HG03520 (cell line): Measurements from ENCODE around the gene TARS2.

Experiments
- ATAC-seq: cut with Tn5 transposase; IDR thresholded peaks from one replicate; pipeline ENCODE4 v1.9.1; 2021; ENCODE audit warnings: mild to moderate bottlenecking, moderate library complexity; ENCODE audit not compliant: unreplicated experiment

Gene TARS2

DNA sequence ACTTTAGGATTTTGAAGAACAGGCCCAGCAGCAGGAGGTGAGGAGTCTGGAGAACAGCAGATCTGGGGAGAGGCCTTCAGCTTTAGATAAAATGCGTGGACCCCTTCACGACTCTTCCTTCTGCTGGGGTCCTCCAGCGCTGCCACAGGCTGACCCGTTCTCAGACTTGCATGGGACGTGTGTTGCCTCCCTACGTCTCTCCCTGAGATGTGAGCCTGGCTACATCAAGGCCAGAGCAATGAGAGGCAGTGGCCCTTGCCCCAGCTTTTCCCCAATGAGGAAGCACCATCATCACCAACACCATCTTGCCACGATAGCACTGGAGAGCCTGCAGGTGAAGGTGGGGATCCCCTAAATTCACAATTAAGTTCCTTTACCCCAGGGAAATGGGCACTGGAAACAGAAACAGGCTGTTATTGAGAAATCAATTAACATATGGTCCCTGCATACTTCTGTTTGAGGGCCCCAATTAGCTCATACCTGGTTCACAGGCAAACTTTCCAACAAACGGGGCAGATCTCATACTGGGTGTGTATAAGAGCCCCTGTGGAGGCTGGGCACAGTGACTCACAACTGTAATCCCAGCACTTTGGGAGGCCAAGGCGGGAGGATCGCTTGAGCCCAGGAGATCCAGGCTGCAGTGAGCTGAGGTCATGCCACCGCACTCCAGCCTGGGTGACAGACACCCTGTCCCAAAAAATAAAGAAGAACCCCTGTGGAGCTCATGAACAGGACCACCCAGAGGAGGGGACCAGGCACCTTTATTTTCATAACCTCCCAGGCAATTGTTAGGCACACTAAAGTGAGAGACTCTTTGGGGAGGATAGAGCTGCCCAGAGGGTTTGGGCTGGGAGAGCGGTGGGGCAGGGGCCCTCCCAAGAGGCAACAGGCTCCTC lies 49.9 kb downstream of the TARS2 start:
- ATAC-seq = no peak

- no peak for ATAC-seq
Measured at GRCh38 chr1:150537732-150538684, 50.8 kb downstream of the TARS2 start.

DNA sequence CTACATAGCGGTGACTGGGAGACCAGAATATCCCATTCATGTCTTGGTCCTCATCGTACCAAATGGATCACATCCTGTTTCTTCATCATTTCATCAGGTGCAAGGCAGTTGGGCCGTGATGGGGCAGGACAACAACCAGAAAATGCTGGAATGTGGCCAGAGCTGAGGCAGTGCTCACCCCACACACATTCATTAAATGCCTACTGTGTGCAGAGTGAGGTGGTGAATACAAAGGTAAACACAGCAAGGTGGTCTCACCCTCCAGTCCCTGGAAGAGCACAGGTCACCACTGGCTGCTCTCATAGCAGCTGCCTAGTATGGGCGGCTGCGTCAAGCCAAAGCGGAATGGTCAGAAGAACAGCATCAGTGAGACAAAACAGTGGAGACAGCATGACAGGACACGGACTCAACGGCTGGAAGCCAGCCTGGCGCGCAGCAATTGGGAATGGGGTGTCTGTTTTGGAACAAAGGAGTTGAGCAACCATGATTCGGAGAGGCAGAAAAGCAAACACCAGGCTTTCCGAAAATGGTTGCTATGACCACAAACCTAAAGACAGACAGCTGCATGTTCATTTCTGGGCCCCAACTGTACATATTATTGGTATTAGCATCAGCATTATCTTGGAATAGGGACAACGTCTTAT lies 56.4 kb downstream of the TARS2 start:
- ATAC-seq = no peak

DNA sequence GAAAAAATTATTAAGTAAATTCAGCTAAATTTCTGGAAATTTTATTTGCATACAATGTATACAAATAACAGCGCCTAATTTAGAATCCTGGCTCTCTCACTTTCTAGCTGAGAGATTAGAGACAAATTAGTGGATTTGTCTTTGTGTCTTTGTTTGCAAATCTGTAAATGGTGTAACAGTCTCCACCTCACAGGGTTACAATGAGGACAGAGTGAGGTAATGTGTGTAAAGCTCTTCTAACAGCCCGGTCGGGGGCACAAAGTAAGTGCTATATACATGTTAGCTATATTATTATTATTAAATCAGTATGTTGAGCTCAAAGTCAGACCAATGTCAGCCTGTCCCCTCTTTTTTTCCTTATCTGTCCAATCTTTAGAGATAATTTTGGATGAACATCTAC lies 57.0 kb downstream of the TARS2 start:
- no peak for ATAC-seq

- ATAC-seq = no peak
Measured at GRCh38 chr1:150545486-150546032, 58.3 kb downstream of the TARS2 start.

- ATAC-seq = no peak
Measured at GRCh38 chr1:150546294-150546937, 59.2 kb downstream of the TARS2 start.

GRCh38 chr1:150548324-150548631 lies 61.1 kb downstream of the TARS2 start:
- ATAC-seq = no peak

DNA sequence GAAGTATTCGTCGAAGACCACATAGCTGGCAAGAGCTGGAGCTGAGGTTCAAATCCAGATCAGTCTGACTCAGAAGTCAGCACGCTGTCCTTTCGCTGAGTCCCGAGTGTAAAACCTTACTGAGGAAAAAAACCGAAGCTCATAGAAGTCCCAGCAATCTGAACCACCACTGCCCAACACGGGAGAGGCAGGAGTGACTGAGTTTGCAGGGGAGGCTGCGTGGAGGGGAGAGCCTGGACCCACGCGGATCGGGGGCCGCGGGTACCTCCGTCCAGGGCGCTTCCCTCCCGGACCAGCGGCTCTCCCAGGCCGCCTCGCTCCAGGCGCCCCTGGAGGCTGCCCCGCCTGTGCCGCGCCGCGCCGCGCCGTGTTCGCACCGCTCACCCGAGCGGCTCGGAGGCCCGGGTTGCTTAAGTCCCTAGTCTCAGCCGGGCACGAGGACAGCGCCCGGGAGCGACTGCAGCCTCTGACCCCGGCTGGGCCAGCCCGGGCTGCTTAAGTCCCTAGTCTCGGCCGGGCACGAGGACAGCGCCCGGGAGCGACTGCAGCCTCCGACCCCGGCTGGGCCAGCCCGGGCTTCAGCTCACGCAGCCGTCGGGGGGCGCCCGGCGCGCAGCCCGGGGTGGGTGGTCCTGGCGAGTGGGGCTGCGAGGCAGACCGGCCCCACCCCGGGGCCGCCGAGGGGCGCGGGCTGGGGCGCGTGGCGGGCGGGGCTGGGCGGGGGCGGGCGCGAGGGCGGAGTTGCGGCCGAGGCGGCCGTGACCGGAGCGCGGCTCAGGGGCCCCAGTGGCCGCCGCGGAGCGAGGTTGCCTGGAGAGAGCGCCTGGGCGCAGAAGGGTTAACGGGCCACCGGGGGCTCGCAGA lies 61.6 kb downstream of the TARS2 start, which contains the start of gene ADAMTSL4:
Gene ADAMTSL4, plus strand, starts transcription at position 777 of the 864 bp plus-strand sequence. CDS start 2,881 bp downstream, outside the sequence.
- ATAC-seq = no peak

GRCh38 chr1:150549496-150550221 lies 62.4 kb downstream of the TARS2 start:
- no peak for ATAC-seq

DNA sequence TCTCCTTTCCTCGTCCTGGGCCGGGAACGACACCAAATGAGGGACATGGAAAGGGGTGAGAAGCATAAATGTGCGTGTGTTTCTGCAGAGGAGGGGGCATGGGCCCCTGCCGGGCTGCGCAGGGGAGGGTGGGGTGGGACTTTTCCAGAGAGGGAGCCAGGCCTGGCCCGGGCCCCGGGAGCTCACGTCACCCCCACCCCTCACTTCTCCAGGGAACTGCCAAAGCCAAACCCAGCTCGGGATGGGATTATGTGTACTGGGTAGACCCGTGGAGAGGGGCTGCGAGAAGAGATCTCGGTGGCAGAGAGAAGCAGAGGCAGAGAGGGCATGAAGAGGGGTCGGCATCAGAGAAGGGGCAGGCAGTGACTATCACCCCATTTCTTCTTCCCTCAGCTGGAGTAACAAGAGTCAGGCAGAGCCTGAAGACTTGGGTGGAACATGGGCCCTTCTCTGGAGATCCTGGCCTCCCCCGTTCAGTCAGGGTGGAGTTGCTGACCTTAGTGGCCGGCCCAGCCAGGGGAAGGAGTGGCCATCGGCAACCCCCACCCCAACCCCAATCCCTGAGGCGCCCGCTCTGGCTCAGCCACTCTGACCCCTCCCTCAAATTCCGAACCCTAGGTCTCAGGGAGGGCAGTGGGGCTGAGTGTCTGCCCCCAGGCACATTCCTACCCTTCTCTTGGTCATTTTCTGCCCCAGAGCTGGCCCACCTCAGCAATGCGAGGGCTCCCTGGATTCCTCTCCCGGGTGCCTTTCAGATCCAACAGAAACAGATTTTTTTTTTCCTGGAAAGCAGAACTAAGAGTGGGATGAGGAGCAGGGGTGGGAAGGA lies 63.2 kb downstream of the TARS2 start:
- ATAC-seq = no peak

DNA sequence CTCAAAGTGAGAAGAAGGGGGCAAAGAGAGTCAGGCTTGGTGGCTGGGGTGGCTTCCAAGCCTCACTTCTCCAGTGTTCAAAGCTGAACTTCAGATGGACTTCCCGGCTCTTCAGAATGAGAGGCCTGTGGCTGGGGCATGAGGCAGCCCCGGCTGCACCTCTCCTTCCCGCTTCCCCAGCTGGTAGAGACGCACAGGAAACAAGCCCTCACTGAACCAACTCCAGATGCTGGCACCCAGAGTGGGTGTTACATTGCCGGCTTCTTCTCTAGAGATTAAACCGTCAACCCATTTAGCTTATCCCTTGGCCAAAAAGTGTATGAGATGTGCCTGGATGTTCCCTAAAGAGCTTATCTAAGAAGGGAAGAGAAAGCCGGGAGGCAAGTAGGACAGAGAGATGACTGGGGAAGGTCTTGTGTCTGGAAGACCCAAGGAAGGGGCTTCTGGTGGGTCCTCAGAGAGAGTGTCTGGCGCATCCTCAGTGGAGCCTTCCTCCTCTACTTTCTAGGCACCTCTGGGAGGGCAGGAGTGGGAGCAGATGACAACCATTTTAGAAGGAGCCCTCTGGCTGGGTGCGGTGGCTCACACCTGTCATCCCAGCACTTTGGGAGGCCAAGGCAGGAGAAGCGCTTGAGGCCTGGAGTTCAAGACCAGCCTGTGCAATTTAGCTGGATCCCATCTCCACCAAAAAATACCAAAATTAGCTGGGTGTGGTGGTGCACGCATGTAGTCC lies 64.0 kb downstream of the TARS2 start:
- ATAC-seq = no peak

DNA sequence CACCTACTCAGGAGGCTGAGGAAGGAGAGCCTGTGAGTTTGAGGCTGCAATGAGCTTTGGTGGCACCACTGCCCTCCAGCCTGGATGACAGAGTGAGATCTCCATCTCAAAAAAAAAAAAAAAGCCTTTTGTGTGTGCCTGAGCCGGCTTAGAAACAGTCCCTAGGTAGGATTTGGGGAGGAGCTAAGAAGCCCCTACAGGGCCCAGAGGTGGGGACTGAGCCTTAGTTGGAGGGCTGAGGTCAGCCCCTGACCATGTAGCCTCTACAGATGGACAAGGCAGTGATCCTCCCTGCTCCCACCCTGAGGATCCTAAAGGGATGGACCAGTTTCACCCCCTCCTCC lies 64.5 kb downstream of the TARS2 start:
- no peak for ATAC-seq

DNA sequence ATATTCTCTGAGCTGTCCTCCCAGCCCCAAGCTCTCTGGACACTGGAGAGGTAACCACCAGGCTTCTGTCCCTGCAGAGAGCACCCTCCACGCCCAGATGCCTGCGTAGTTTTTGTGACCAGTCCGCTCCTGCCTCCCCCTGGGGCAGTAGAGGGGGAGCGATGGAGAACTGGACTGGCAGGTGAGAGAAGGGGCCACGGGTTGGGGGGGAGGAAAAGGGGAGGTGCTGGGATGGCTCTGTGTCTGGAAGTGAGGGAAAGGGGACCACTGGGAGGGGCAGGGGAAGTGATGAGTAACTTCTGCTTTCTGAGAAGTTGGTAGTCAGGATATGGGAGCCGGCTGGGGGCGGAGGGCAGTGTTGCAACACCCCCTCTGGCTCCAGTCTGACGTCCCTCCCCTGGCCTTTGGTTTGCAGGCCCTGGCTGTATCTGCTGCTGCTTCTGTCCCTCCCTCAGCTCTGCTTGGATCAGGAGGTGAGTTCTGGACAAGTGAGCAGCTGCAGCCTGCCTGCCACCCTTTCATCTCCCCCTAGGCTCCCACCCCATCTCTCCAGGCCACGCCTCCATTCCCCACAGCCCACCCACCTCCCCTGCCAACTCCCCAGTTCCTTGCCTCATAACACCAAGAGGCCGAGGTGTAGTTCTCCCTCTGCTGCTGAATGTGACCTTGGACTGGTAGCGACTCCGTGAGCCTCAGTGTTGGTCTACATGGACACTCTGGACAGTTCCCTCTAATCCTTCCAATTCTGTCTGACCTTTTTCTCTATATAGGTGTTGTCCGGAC lies 65.1 kb downstream of the TARS2 start:
- no peak for ATAC-seq

DNA sequence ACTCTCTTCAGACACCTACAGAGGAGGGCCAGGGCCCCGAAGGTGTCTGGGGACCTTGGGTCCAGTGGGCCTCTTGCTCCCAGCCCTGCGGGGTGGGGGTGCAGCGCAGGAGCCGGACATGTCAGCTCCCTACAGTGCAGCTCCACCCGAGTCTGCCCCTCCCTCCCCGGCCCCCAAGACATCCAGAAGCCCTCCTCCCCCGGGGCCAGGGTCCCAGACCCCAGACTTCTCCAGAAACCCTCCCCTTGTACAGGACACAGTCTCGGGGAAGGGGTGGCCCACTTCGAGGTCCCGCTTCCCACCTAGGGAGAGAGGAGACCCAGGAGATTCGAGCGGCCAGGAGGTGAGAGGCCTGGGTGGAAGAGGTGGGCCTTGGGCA lies 65.7 kb downstream of the TARS2 start:
- ATAC-seq = no peak

DNA sequence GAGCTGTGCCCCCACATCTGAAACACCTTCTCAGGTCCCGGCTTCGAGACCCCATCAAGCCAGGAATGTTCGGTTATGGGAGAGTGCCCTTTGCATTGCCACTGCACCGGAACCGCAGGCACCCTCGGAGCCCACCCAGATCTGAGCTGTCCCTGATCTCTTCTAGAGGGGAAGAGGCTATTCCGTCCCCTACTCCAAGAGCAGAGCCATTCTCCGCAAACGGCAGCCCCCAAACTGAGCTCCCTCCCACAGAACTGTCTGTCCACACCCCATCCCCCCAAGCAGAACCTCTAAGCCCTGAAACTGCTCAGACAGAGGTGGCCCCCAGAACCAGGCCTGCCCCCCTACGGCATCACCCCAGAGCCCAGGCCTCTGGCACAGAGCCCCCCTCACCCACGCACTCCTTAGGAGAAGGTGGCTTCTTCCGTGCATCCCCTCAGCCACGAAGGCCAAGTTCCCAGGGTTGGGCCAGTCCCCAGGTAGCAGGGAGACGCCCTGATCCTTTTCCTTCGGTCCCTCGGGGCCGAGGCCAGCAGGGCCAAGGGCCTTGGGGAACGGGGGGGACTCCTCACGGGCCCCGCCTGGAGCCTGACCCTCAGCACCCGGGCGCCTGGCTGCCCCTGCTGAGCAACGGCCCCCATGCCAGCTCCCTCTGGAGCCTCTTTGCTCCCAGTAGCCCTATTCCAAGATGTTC lies 66.3 kb downstream of the TARS2 start:
- ATAC-seq = no peak

DNA sequence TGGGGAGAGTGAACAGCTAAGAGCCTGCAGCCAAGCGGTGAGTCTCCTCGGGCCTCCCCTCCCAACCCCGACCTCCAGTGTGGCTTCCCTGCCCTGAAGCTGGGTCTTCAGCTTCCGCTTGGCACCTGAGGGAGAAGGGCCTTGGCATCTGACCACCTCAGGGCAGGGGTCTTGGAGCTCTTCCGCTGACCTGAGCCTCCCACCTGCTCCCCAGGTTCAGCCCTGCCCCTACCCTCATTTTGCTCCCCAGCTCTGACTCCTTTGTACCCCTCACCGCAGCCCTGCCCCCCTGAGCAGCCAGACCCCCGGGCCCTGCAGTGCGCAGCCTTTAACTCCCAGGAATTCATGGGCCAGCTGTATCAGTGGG lies 66.8 kb downstream of the TARS2 start:
- no peak for ATAC-seq
